Measurements from ENCODE around the gene ADCY1.

- TF ChIP-seq CTCF (IDR thresholded peaks at IDR 0.05) (no peak), POLR2A (IDR thresholded peaks at IDR 0.05) (no peak), POLR2AphosphoS5 (IDR thresholded peaks at IDR 0.05) (no peak), EP300 (IDR thresholded peaks at IDR 0.05) (no peak)
These were observed 5.2 kb downstream of the ADCY1 start for GRCh38 chr7:45579391-45579801.

Data from stomach (tissue), 4 donors.